GM12878 (cell line): ENCODE measurements around the gene ADAMTS17.

Source experiments
- CBX3 ChIP-seq: fragments of 200-600 bp; sonication (generic); IDR thresholded peaks from 2 replicates; pipeline ENCODE4 v1.6.1; 2016; ENCODE audit warnings: low read depth, borderline replicate concordance
- IKZF2 ChIP-seq, 2 experiments: fragments of 450-650 bp; IDR thresholded peaks; 2 replicates each; pipeline ENCODE4 v1.6.1; 2017; ENCODE audit warnings: mild to moderate bottlenecking in 2 of 2, moderate library complexity in 2 of 2

- TF ChIP-seq CBX3, result no peak
- no peak for TF ChIP-seq IKZF2 (IDR thresholded peaks at IDR 0.05)
Observed at GRCh38 chr15:100345438-100345837, 3.7 kb upstream of the ADAMTS17 start.
